Stimulated activated CD8-positive, alpha-beta memory T cell treated with anti-CD3 and anti-CD28 coated beads, Interleukin-15, amount 100 ng/mL, for 4 hours (primary cell): Measurements from ENCODE around the gene KRT14.
"Not testable (repeated sequence)": the region's sequence is repeated elsewhere in the genome, so short reads cannot be mapped to it uniquely, and the experiment has no call there.

ENCODE experiments used
- DNase-seq, 2 donors: peaks; one replicate each; pipeline ENCODE4 v3.0.0-alpha.2; 2020; ENCODE audit warnings: low read depth in 2 of 2

KRT14 gene

DNA sequence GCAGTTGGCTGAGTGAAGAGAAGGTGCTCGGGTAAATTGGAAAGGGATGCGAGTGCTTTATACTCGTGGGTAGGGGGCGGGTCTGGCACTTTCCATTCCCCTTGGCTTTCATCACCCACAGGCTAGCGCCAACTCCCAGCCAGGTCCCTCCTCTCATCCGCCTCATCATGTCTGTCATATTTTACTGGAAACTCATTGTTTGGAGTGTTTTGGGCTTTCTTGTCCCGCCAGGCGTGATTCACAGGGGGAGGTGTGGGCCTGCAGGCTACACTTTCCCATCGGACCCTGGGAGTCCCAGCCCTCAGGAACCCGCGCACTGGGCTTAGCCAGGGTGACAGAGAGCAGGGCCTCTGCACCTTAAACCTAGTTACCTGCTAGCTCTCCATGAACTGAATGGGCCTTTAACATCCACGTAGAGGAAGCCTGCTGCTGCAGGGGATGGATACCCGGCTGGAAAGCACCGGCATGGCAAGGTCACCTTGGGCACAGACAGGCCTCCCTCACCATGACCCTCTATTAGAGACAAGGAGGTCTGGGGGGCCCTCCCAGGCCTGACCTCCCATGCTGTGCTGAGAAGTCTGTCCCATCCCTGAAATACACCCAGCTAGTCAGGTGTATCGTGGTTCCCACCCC is at the start of gene KRT14:
Gene KRT14, minus strand, starts transcription at position 33 of the 633 bp plus-strand sequence. CDS start 61 bp downstream, outside the sequence.
- no peak for DNase-seq

DNA sequence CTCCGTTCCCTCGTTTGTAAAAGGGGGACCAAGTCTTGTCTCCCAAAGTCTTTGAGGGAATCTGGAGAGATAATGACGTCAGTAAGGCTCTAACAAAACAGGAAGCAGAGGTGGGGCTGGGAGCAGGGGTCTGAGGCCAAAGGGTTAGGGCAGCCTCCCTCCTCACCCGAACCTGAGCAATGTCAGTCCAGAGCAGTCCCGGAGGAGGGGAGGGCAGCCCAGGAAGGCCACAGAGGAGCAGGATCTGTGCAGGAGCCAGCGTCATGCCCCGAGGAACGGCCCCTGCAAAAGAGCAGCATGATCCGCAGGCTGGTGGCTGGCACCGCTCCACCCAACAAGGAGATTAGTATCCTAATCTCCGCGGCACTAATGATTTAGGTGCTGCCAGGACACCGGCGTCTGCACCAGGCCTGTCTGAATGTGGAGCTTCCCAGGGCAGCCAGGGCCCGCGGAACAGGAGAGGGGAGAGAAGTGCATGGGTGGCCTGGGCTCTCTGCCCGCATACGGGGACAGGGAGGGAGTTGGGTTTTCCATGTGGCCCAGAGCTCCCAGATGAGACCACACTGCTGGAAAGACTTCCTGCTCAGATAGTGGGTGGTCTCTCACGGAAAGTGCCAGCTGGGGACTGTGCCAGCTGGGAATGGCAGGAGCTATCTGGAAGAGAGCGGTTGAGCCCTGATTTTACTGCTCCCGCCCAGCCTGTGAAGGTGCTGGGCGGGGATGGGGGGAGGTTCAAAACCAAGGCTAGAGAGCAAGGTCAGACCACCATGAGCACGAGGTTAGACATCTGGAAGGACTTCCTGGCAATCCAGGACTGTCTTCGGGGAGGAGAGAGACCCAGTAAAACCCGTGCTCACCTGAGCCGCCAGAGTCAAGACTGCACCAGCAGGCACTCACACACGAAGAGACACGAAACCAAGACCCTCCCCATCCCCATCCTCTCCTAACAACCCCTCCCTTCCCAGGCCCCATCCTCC is 48.7 kb upstream of the KRT14 start:
- DNase-seq = no peak

DNA sequence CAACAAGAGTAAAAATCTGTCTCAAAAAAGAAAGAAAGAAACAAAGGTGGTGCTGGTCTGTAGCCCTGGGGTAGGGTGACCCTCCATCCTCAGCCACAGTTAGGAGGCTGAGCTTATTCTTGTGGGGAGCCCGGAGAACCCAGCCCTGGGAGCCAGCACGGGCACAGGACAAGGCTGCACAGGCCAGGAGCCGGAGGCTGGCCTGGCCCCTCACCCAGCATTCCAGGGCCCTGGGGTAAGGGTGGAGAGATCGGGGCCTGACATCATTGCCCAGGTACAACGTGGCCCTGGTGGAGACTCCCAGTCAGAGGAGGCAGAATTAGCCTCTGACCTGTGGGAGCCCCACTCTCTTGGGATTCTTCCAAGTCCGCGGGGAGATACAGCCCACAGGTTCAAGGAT is 47.9 kb upstream of the KRT14 start:
- no peak for DNase-seq

DNA sequence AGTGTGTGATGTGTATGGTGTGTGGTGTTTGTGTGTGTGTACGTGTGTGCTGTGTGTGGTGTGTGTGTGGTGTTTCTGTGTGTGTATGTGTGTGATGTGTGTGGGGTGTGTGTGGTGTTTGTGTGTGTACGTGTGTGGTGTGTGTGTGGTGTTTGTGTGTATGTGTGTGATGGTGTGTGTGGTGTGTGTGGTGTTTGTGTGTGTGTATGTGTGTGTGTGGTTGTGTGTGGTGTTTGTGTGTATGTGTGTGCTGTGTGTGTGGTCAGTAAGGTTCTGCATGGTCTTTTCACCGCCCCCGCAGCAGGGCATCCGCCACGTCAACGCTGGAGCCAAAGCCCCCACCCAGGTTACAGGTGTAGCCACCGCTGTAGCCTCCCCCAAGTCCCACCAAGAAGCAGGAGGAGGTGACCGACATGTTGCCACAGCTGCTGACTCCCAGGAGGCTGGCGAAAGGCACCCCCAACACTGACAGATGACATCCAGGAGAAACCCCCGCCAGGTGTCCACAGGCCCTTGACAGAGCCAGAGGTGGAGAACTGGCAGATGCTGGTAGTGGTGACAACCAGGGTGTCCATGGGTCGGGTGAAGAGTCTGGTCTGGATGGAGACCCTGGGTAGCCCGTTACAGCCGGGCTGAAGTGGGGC is 47.0 kb upstream of the KRT14 start:
- no peak for DNase-seq

DNA sequence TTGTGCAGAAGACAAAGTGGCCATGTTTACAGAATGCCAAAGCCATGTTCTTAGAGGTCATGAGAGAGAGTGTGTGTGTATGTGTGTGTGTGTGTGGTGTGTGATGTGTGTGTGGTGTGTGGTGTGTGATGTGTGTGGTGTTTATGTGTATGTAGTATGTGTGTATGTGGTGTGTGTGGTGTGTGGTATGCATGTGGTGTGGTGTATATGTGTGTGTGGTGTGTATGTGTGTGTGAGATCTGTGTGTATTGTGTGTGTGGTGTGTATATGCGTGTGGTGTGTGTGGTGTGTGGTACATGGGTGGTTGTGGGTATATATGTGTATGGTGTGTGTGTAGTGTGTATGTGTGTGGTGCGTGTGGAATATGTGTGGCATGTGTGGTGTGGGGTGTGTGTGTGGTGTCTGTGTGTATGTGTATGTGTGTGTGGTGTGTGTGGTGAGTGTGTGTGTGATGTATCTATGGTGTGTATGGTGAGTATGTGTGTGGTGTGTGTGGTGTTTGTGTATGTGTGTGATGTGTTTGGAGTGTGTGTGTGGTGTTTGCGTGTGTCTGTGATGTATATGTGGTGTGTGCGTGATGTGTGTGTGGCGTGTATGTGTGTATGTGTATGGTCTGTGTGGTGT is 45.9 kb upstream of the KRT14 start:
- DNase-seq = no peak

DNA sequence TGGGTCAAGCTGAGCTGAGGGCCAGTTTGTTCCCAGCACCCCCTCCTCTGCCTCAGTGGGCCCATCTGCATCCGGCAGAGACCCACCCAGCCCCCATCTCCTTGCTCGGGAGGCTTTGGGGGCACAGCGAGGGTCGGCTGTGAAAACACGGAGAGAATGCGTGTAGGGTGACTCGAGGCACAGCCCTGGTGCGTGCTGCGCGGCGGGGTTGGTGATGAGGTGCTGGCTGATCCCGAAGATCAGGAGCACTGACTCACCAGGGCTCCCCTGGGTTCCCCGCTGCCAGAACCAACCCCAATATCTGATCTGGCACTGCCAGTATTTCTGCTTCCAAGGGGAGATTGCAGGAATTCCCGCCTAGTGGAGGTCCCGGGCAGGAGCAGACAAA is 45.2 kb upstream of the KRT14 start:
- DNase-seq = no peak

DNA sequence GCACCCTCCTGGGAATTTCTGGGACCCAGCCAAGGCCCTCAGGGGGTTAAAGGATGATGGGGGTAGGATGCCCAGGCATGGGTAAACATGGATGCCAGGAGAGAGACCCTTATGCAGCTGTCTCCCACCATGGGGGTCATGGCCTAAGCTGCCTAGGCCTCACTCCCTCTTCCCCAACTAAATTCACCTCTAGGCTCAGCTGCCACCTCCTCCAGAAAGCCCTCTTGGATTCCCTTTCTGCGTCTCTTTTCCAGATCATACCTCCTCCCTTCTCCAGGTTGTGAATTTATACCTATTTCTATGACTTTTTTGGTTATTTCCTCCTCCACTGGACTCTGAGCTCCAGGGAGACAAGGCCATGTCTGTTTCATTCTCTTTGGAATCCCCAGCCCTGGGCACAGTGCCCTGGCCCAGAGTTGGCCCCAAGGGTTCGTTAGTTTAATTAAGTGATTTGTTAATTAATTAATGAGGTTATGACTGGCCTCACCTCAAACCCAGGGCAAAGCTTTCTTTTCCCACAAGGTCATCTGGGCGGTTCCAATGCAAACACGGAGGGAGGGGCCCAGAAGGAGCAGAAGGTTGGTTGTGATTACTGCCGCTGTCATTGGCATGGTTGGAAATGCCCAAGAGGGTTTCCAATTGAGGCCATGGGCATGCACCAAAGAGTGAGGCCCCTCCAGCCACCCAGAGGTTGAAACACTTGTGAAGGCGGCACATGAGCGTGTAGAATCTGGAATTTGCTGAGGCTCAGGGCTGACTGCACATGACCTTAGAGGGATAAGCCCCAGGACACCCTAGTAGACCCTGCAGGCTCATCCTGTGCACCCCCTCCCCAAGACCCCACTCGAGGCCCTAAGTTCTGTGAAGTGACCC is 44.6 kb upstream of the KRT14 start:
- no peak for DNase-seq

DNA sequence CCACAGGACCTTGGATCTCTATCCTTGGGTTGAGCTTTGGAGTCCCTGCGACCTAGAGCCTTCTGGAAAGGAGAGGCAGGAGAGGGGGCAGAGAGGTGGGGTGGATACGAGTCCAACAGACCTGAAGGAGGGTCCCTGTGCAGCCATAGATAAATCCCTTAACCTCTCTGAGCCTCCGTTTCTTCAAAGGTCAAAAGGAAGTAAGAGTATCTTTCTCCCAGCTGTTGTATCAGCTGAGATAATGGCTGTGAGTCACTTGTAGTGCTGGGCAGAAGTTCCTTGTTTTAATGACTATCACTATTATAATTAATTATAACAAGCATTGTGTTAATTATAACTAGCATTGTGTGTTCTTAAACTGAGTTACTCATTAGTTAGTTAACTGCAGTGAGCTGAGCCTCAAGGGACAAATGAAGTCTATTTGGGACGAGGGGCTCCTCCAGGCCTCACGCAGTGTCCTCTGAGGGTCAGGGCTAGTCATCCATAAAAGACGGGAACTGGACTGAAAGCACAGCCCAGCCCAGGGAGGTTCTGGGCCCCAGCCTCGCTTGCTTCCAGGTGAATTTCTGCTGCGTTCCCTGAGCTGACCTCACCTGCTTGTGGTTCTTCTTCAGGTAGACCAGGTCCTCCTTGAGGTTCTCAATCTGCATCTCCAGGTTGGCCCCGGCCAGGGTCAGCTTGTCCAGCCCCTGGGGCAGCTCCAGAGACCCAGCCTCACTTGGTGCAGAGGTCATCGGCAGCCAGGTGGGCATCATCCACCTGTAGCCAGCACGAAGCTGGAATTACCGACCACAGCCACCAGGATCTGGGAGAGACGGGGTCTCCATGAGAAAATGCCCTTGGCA is 43.4 kb upstream of the KRT14 start:
- no peak for DNase-seq

DNA sequence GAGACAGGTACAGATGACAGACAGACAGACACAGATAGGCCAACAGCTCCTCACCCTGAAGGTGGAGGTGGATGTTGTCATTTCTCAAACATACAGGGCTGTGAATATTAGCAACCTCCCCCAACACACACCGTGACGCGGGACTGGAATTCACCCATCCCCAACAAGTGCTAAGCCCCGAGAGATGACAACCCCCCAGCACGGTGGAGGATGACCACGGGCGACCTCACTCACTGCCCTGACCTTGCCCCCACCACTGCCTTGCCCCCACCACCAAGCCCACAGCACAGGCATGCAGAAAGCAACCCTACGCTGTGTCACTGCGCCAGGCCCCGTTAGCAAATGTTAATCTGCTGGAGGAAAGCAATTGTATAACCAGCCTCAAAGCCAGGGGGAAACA is 42.6 kb upstream of the KRT14 start:
- no peak for DNase-seq

DNA sequence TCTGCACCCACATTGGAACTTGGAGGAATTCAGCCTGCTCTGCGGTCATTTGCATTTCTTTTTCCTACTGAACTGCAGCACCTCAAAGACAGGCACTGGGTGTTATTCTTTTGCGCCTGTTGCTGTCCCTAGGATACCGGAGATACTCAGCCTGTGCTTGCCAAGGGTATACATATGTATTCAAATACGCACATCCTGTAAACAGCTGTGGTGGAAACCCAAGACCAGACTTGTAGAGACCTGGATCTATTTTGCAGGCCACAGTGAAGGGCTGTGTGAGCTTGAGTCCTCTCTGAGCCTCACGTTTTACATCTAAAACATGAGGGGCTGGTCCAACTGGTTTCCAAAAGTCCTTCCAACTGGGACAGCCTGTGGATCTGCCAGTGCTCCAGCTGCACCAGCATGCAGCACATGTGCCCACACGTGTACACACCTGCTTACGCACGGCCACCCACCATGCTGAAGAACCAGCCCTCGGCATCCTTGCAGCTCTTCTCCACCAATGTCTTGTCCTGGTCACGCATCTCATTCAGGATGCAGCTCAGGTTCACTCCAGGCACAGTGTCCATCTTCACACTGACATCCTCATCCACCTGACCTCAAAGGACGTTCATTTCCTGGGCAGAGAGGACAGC is 42.0 kb upstream of the KRT14 start:
- not testable (repeated sequence) for DNase-seq

DNA sequence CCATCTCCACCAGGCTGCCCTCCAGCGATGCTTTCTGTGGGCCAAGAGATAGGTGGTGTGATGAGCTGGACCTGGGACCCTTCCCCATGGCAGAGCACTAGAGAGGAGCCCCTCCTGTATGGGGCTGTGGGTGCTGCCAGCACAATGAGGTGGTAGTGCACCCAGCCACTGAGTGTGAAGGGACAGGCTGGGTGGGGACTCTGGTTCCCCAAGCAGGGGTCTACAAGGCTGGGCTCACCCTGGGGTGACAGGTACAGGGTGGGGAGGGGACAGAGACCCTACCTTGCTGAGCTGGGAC is 41.3 kb upstream of the KRT14 start:
- DNase-seq = not testable (repeated sequence)

DNA sequence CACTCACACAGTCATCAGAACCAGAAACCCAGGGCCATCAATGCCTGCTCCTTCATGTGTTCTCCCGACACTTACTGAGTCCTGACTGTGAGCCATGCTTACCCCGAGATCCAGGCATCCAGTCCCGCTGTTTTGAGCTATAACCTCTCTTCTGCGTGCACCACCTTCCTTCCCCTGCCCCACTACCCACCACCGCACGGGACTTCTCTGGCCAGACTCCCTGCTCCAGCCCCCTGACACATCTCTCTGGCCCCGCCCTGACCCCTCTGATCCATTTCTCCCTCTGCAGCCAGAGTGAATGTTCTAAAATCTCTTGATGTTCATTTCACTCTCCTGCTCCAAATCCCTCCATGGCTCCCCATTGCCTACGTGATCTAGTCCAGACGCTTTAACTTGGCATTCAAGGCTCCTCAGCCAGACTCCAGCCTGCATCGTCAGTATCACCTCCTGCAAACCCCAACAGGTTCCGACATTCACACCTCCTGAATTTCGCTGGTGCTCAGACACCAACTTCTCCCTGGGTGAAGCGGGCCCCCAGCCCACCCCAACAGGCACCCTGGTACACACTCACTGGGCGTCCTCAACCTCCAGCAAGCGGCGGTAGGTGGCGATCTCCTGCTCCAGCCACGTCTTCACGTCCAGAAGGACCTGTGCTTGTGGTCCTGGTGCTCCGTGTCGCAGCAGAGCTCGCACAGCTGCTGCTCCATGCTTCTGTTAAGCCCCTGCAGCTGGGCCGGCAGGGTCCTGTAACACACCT is 40.8 kb upstream of the KRT14 start:
- DNase-seq = no peak

DNA sequence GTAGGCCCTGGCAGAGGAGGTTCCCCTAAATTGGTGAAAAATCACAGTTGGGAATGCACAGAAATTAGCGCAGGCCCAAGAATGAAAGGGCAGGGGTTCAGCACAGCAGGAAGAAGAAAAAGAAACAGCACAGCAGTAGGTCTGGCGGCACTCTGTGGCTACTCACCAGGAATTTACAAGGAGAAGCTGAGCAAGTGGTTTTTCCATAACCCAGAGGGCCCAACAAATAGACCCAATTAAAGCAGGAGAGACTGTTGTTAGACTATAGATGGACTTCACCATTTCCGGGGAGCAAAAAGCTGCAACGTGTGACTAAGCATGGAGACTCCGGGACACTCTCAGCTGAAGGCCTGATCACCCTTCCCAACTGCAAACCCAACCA is 40.2 kb upstream of the KRT14 start:
- not testable (repeated sequence) for DNase-seq

DNA sequence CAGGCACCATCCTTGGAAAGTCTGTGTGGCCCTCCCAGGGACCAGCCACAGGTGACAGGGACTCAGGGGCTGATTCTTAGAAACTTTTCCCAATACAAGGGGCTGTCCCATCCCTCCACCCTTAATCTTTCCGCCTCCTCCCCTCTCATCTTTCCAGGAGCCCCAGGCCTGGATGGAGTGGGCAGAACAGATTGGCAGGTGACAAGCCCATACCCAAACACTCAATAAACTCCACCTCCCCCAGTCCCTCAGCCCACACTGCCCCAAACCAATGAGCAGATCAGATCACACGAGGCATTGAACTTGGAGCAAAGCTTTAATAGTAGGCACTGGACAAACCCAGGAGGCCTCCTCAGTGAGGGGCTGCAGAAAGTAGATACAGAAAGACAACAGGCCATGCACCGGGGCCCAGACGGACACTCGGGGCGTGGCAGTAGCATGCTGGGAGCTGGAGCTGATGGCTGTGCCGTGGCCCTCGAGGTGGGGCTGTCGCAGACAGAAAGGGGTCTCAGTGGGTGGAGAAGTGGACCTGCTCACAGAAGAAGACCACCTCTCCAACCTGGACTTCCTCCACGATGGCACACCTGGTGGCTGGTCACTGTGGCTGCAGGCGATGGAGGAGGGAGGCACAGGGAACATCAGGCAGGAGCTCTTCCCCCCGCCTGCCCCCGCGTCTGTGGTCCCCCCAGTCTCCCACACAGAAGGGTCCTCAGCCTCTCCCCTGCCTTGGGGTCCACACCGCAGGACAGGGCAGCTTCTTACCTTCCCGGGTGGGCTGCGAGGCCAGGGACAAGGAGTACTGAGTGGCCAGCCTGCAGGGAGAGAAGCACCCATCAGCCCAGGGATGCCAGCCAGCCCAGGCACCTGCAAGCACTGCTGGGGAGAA is 39.6 kb upstream of the KRT14 start:
- DNase-seq = not testable (repeated sequence)

DNA sequence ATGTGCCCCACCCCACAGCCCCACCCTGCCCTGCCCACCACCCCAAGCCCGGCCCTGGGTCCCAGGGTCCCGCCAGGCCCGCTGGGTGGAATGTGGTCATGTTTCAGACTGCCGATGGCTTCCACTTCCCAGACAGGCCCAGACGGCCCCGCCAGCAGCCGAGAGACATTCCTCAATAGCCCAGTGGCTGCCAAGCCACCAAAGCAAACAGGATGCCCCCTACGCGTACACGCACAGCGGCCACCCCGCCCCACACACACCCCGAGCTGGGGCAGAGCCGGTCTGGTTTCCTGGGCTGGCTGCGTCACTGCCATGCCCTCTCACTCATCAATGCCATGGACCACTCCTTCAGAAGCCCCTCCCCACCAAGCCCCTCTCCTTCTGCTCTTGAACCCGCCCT is 38.9 kb upstream of the KRT14 start:
- DNase-seq = no peak

DNA sequence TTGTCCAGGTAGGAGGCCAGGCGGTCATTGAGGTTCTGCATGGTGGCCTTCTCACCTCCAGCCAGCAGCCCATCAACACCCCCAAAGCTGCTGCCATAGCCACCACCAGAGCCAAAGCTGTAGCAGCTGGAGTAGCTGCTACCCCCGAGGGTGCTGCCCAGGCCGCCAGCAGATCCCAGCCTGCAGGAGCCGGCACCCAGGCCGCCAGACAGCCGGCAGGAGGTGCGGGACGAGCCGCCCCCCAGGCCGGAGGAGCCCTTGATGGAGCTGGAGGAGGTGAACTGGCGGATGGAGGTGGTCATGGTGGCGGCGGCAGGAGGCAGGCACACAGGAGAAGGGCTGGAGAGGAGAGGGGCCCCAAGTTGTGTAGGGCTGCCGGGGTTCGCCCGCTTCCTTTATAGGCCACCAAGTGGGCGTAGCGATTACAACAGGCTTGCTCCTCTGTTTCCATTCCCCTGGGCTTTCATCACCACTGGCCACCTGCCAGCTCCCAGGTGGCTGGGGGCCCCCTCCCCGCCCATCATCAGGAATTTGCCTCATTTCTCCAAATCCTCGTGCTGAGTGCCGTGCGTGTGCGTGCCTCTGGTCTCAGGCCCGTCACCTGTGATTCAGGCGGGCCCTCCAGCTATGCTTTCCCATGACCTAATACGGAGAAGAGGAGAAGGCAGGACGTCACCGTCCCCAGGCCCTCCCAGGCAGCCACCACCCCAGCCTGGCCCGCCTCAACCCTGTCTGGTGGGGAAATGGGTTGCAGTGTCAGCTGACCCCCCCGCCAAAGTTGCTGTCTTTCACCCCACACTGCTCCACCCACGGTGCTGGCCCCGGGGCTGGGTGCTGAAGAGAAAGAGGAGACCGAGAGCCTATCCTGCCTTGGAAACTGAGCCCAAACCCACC is 37.8 kb upstream of the KRT14 start, which contains the start of gene KRT17:
Gene KRT17, minus strand, starts transcription at position 368 of the 894 bp plus-strand sequence. Its CDS starts 66 bp downstream, at position 302.
- no peak for DNase-seq
